Thyroid gland (tissue), 4 donors: Measurements from ENCODE around the gene CLMP.

Experiments
- POLR2A ChIP-seq, 2 donors: fragments of 450-650 bp; IDR thresholded peaks; one replicate each; pipeline ENCODE4 v1.6.1; 2017; ENCODE audit warnings: antibody characterized with exemption in 2 of 2, mild to moderate bottlenecking in 2 of 2, moderate library complexity in 1 of 2
- TF ChIP-seq, protein P1 (sequence below), 6 experiments: fragments of 200-600 bp in 3 of 6; fragments of 450-650 bp in 3 of 6; sonication (generic) in 3 of 6; IDR thresholded peaks; one replicate each; pipeline ENCODE4 v1.5.1; 2016 to 2019; ENCODE audit warnings: antibody characterized with exemption in 6 of 6, mild to moderate bottlenecking in 2 of 6, inconsistent platforms in 1 of 6, moderate library complexity in 1 of 6

DNA sequence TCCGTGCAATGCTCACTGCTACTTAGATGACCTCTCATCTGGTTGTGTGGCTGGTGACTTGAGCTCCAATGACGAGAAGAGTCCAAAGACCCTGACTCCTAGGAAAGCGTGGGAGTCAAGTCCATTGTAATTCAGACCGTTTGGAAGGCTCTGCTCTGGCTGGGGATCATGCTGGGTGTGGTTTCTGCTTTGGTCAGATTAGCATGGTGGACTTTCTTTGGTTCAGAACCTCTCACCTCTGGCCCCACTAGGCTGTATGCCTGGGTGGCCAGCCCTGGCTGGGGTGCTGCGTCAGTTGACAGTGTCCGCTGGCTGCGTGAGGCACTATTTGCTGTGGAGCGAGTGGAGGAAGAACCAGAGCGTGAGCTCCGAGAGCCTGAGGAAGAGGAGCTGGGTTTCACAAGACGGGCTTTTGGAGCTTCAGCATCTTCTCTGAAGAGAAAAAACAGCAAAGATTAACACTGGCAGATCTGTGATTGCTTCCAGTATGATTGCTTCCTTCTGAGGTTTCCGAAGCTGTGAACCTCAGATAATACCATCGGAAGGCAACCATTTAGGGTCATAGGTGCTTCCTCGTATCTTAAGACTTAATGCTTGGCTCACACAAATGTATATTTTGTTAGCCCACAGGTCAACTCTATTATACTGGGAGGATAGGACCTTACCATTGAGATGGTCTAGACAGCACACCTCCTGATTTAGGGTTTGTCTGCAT is 121.5 kb downstream of the CLMP start:
- TF ChIP-seq, protein P1, sequence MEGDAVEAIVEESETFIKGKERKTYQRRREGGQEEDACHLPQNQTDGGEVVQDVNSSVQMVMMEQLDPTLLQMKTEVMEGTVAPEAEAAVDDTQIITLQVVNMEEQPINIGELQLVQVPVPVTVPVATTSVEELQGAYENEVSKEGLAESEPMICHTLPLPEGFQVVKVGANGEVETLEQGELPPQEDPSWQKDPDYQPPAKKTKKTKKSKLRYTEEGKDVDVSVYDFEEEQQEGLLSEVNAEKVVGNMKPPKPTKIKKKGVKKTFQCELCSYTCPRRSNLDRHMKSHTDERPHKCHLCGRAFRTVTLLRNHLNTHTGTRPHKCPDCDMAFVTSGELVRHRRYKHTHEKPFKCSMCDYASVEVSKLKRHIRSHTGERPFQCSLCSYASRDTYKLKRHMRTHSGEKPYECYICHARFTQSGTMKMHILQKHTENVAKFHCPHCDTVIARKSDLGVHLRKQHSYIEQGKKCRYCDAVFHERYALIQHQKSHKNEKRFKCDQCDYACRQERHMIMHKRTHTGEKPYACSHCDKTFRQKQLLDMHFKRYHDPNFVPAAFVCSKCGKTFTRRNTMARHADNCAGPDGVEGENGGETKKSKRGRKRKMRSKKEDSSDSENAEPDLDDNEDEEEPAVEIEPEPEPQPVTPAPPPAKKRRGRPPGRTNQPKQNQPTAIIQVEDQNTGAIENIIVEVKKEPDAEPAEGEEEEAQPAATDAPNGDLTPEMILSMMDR (IDR thresholded peaks at IDR 0.05) = no peak
- no peak for TF ChIP-seq POLR2A (IDR thresholded peaks at IDR 0.05)
